NK-92 (cell line): Measurements from ENCODE around the gene NPSR1.
"Not testable (repeated sequence)": the region's sequence is repeated elsewhere in the genome, so short reads cannot be mapped to it uniquely, and the experiment has no call there.

Experiments
- DNase-seq: peaks from one replicate; lab custom pipeline; 2025; ENCODE audit not compliant: unreplicated experiment; lab: John Stamatoyannopoulos, UW

Gene NPSR1, protein sequence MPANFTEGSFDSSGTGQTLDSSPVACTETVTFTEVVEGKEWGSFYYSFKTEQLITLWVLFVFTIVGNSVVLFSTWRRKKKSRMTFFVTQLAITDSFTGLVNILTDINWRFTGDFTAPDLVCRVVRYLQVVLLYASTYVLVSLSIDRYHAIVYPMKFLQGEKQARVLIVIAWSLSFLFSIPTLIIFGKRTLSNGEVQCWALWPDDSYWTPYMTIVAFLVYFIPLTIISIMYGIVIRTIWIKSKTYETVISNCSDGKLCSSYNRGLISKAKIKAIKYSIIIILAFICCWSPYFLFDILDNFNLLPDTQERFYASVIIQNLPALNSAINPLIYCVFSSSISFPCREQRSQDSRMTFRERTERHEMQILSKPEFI

DNA sequence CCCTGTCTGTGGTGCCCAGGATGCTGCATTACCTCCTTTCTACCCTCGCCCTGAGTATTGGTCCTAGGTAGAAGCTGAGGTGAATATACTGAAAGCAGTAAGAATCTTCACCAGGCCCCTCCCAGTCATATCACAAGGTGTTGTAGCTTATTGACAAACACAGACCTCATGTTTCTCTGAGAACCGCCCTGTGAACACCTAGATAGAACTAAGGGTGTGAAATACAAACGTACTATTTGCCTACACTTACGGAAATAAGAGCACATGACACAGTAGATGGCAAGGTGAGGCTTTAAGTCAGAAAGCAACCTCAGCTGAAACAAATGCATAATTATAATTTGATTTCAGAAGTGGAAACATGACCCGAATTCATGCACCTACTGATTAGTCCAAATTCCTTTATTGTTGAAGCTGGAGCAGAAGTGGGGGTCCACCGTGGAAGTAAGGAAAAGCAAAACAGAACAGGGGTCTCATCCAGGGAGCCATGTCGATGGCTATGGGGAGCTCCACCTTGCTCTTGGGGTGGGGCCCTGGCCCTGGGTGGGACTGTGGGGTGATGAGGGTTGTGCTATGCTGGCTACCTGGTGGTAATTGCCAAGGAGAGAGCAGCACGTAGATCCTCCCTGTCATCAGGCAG lies at the start of gene NPSR1:
NPSR1 (plus strand) TSS at position 587 of the 637 bp plus-strand sequence. CDS start 195 bp downstream, outside the sequence.
- no peak for DNase-seq

DNA sequence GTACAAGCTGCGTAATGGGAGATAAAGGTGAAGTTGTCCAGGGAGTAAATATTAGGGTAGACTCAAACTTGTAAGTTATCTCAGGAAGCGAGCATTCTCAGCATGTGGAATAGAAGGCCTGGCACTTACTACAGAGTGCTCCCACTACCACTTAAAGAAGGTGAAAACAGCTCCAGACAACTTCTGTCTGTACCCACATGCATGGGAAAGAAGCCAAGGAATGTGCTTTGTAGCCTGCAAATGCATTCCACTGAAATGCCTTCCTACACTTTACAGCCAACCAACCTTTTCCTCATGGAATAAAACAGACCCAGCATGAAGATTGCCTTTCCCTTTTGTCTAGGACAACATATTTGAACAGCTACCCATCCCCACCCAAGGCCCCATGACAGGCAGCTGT lies 45.4 kb upstream of the NPSR1 start:
- DNase-seq: no peak

DNA sequence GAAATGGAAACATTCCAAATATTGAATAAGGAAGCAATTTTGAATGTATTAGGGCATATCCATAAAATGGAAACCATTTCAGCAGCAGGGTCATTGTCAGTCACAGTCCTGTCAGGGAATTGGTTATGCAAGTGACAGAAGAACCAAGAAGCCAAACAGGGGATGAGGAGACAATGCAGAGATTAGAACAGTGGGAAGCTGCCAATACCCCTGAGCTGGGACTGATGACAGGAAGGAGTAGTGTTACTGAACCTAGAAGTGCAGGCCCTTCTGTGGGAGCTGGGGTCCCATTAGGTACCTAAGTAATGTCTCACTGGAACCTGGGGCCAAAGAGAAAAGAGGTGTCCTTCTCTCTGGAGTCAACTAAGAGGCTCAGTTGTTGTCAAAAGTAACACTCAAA lies 37.6 kb upstream of the NPSR1 start:
- no peak for DNase-seq

DNA sequence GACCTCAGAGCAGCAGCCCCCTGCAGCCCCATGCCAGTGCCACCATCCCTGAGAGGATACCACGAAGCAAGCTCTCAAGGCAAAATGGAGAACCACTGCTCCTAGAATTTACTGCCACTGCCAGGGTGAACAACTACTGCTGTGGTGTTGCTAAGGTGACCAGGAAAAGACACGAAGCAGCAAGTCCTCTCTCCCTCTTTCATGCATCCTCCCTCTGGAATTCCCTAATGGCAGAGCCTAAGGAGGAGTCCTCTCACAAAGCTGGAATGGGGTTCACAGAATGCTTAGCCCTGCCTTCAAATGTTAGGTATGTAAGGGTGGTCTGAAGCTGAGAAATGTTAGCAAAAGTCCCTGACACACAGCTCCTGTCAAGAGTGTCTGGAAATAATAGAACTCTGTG lies 35.8 kb upstream of the NPSR1 start:
- DNase-seq: no peak

DNA sequence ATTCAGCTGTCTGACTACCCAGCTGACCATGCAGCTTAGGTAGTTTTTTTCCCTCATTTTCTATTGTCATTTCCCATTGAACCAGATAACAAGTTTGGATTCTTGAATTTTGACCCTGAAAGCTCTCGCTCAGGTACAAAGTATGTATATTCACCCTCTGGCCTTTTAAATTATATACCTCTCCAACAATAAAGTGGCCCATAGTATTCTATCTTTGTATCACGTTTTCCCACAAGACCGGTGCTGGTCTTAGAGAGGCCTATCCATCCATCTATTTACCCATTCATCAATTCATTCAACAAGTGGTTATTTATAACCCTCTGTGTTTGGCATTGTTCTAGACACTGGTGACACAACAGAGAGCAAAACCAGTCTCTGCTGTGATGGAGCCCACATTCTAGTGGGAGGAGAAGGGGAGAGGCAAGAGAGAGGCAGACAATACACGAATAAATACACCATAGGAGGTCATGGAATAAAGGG lies 35.2 kb upstream of the NPSR1 start:
- DNase-seq: no peak

DNA sequence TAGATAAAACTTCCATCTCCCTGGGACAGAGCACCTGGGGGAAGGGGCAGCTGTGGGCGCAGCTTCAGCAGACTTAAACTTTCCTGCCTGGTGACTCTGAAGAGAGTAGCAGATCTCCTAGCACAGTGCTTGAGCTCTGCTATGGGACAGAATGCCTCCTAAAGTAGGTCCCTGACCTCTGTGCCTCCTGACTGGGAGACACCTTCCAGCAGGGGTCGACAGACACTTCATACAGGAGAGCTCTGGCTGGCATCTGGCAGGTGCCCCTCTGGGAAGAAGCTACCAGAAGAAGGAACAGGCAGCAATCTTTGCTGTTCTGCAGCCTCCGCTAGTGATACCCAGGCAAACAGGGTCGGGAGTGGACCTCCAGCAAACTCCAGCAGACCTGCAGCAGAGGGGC lies 29.4 kb upstream of the NPSR1 start:
- not testable (repeated sequence) for DNase-seq

DNA sequence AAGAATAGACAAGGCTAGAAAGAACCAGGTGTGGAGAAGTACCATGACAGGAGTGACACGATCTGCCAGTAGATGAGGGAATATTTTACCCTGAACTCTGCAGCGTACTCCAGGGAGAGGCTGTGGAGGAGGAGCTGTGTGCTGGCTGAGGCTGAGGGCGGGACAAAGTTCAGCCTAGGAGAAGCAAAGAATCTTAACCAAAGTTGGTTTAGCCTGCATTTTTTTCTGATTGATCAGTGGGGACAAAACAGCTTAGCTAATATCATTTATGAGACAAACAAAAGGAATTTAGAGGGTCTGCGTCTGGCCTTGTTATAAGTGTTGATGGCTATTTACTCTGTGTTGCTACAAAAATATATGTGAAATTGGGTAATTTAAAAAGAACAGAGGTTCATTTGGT lies 5.2 kb upstream of the NPSR1 start:
- no peak for DNase-seq

DNA sequence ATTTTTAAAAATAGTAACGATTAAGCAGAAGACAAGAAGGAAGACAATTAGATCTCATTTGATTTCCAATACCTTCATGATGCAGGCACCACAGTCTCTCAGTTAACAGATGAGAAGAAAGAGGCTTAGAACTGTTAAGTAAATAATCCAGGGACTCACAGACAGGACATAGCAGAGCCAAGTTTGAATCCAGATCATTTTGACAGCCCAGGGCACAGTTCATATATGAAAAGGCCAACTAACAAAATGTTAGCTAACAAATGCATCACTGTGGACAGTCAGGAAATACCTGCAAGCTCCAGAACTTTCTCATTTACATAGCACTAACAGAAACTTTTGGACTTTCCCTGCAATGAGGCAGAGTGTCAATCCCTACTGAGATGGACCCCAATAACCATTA lies 4.2 kb upstream of the NPSR1 start:
- DNase-seq: no peak

DNA sequence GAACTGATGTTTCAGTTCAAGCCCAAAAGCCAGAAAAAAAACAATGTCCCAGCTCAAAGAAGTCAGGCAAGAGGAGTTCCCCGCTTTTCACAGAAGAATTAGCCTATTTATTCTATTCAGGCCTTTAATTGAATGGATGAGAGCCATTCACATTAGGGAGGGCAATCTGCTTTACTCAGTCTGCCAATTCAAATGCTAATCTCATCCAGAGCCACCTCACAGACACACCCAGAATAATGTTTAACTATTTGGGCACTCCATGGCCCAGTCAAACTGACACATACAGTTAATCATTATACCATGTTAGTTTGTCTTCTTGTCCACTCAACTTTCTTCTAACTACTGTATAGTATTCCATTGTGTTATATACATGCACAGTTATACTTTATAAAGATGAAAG lies 2.6 kb upstream of the NPSR1 start:
- DNase-seq: no peak

DNA sequence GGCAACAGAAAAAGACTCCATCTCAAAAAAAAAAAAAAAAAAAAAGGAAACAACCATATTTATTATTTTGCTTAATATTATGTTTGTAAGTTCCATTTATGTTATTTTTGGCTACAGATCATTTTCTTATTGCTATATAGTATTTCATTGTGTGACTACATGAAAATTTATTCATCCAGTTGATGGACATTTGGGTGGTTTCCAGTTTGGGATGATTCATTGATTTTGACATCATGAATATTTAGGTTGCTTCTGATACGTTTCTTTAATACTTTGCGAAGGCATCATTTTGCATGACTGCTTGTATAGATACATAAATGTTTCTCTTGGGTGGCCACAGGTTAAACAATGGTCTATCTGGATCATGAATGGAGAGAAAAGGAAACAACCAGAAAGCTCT lies 2.0 kb upstream of the NPSR1 start:
- DNase-seq: no peak

DNA sequence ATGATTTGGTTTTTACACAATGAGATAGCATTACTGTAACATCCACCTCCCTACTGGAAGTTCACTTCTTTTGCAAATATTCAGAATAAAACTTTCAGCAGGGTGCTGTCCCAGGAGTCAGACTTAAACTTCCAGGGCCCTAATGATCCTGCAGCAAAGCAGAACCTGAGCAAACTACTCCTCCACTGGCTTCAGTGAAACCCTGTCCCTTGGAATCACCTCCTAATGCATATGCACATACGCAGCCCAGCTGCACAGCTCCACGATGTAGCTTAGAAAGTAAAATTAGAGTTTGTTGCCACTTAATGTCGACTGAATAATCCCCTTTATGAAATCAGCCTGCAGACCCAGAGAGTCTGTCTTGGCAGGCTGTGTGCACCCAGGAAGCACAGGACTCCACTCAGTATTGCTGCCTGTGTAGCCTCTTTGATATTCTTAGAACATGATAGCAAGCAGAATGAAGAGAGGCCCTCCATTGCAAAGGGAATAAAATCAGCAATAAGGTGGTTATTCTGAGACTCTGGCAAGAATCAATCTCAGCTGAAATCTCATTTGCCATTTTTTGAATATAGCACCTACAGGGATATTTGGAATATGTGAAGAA lies 1.6 kb downstream of the NPSR1 start:
- no peak for DNase-seq

DNA sequence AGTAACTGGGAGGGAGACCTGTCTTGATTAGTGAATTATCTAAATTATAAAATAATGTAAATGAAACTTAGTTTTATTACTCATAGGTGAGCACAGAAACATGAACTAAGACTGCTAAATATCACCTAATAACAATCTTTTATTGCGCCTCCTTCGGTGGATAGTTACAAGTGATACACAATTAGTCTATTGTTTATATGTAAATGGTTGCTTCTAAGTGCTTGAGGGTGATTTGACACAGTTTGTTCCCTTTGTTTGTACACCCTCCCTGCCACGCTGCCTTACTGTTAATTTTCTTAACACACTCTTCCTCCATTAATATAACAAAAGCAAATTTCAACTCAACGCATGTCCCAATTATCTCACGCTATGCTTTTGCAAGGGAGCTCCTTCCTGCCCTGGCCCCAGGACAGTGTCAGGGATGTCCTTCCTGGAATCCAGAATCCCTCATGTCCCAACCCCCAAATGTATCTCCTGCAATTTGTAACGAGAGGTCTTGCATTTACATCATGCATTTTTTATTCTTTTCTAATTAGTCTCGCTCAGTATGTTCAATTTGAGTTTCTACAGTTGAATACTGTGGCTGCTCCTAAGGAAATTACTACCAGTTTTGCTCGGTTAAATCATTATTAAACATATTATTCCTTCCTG lies 4.2 kb downstream of the NPSR1 start:
- no peak for DNase-seq

DNA sequence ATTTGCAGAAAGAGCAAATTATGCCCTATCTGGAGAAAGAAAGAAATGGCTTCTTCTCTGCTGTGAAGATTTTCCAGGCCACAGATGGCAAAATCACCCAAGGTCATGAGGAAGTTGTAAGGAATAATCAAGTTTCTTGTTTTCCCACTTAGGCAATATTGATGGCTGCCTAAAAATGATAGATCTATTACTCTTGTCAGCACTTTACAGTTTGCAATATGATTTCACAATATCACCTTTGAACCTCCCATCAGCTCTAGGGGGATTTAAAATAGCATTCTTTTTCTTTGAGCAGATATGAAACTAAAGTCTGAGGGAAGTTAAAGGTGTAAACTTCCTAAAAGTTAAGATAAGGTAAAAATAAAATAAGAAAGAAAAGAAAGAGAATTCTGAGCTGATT lies 6.7 kb downstream of the NPSR1 start:
- DNase-seq: no peak

DNA sequence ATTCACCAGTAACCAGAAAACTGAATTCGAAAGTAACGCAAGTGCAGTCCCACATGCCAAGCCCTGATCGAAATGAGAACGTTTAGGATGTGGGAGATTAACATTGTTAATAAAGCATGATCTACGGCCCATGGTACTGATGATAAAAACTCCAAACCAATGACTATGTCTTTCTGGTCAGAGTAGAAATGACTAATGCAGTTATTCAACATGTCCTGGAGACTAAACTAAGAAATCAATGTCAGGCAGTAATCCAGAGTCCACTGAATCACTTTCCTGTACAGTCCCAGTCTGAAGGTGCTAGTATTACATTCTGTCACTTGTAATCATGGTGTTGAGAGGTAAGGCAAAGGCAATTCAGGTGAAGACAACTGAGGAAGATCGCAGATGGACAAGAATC lies 14.4 kb downstream of the NPSR1 start:
- no peak for DNase-seq

DNA sequence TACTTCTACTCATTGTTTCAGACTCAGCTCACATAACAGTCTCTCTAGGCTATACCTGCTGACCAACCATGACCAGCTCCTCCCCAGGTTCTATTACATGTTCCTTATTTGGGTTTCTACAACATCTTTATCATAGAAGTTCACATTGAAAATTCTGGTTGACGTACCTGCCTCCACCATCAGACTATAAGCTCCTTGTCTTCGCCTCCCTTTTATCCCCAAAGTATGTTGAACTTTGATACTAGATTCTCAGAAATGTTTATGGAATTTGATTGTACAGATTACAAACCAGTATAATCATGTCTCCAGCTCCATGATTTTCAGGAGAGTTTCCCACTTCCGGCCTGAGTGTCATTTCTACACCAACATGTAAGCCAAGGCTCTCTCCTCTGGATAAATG lies 15.0 kb downstream of the NPSR1 start:
- no peak for DNase-seq

DNA sequence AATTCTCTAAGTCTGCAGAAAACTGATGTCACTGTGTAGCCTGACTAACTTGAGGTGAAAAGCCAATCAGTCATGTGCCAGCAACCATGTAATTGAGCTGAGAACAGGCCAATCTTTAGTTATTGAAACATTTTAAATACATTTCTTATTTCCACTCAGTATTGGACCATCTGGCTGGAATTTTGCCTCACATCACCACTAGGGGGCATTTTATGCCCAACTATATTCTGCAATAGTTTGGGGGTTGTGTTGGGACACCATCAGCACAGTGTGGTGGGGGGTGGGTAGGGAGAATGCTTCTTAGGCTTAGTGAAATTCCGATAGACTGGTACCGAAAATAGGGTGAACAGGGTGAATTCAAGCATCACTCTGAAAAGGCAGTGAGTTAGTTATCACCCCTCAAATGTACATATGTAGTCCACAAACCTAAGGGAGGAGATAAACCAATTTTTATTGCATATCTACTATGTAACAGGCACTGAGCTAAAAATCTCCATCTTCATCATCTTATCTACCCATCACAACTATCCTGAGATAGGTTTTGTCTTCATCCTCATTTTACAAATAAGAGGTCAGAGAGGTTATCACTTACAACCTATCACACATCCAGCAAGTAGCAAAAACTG lies 17.8 kb downstream of the NPSR1 start:
- no peak for DNase-seq

DNA sequence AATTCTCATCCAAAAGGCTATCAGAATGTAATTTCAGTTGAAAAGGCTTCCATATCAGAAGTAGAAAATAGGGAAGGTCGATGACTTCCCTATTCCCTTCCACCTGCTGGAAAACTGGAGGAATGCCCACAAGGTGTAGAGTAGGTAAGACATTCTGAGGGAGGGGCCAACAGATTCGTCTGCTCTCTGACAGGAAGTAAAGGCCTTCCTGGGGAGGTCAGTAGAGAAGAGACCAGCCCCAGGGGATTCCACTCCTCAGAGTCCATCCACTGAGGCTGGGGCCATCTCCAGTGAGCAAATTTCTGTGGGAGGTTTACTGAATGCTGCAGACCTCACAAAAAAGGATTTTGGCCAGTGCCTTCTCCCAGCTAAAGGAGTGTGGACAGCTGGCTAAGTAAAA lies 19.5 kb downstream of the NPSR1 start:
- no peak for DNase-seq

DNA sequence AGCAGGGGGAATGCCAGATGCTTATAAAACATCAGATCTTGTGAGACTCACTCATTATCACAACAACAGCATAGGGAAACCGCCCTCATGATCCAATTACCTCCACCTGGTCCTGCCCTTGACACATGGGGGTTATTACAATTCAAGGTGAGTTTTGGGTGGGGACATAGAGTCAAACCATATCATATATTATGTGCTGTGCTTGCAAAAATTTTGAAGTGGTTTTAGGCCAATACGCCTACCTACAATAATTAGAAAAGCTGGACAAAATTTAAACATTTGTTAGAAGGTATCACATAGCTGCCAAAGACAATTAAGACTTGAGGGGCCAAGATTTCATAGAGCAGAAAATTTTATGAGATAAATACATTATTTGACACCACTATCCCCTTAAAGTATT lies 29.5 kb downstream of the NPSR1 start:
- DNase-seq: no peak

DNA sequence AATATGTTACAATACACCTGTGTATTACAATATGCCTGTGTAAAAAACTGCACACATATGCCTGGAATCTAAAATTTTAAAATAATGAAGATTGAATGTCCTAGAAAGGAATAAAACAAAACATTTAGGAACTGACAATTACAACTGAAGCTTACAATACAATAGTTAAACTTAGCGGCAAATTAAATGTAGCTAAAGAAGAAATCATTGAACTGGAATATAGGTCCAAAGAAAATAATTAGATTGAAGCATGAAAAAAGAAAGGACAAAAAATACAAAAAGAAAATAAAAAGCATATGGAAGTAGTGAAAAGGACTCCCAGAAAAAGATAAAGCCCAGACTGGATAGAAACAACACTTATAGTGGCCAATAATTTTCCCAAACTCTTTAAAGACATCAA lies 38.4 kb downstream of the NPSR1 start:
- no peak for DNase-seq

DNA sequence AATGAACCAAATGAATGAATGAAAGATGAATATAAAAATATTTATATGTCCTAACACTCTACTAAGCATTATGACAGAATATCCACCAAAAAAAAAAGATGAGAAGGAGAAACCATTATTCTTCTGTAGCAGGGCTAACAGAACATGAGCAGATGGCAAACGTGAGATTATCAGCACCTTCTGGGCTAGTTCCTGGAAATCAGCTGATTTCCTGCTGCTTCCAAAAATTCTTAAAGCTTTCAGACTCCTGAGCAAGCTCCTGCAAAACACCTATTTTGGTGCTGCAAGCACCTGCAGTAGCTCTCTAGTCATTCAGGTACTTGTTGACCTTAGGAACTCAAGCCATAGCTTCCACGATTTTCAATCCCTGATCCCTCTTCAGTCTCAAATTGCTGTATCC lies 51.8 kb downstream of the NPSR1 start:
- DNase-seq: no peak

DNA sequence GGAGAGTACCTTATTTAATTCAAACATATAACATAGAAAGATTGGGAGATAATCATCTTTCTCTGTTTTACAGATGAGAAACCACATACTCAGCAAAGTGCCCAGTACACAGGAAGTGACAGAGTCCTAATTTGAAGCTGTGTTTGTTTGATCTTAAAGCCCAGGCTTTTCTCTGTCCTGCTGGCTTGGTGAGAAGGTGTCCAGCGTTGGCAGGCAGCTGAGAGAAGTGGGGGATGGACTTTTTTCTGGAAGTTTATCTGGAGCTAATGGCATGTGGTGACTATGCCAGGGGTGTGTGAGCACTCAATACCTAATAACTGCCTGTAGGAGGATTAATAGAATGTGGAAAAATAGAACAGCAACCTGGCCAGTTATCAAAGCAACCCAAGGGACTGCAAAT lies 60.8 kb downstream of the NPSR1 start:
- DNase-seq: no peak
